GM19324 (cell line): Measurements from ENCODE around the gene TNRC18.

Experiments
- ATAC-seq: cut with Tn5 transposase; IDR thresholded peaks from one replicate; pipeline ENCODE4 v1.9.1; 2021; ENCODE audit warnings: mild to moderate bottlenecking, moderate library complexity; ENCODE audit not compliant: unreplicated experiment, low FRiP score

TNRC18 gene

GRCh38 chr7:5352440-5353010 lies 71.1 kb downstream of the TNRC18 start:
- no peak for ATAC-seq

GRCh38 chr7:5351507-5352265 lies 71.9 kb downstream of the TNRC18 start:
- no peak for ATAC-seq

- ATAC-seq: no peak
These were observed 72.8 kb downstream of the TNRC18 start for GRCh38 chr7:5350600-5351385.

- no peak for ATAC-seq
These were observed 73.5 kb downstream of the TNRC18 start for GRCh38 chr7:5350174-5350463.

- no peak for ATAC-seq
These were observed 74.0 kb downstream of the TNRC18 start for GRCh38 chr7:5349437-5350173.

GRCh38 chr7:5349005-5349380 lies 74.6 kb downstream of the TNRC18 start:
- ATAC-seq: no peak

- no peak for ATAC-seq
These were observed 75.3 kb downstream of the TNRC18 start for GRCh38 chr7:5348134-5349004.

- no peak for ATAC-seq
These were observed 78.0 kb downstream of the TNRC18 start for GRCh38 chr7:5345671-5346070.

GRCh38 chr7:5345171-5345570 lies 78.5 kb downstream of the TNRC18 start:
- no peak for ATAC-seq

GRCh38 chr7:5344342-5344741 lies 79.3 kb downstream of the TNRC18 start:
- ATAC-seq: no peak

- ATAC-seq: no peak
These were observed 79.8 kb downstream of the TNRC18 start for GRCh38 chr7:5343884-5344283.

GRCh38 chr7:5342631-5343030 lies 81.0 kb downstream of the TNRC18 start:
- no peak for ATAC-seq

GRCh38 chr7:5339955-5340354 lies 83.7 kb downstream of the TNRC18 start:
- ATAC-seq: no peak

- no peak for ATAC-seq
These were observed 86.6 kb downstream of the TNRC18 start for GRCh38 chr7:5337047-5337446.

GRCh38 chr7:5334671-5335070 lies 89.0 kb downstream of the TNRC18 start:
- ATAC-seq: no peak

GRCh38 chr7:5333121-5334045 lies 90.3 kb downstream of the TNRC18 start:
- ATAC-seq: no peak

GRCh38 chr7:5332579-5332978 lies 91.1 kb downstream of the TNRC18 start:
- ATAC-seq: no peak

- ATAC-seq: no peak
These were observed 93.3 kb downstream of the TNRC18 start for GRCh38 chr7:5330288-5330687.

- ATAC-seq: no peak
These were observed 98.7 kb downstream of the TNRC18 start for GRCh38 chr7:5324961-5325360.
